Testis (tissue), 2 donors: ENCODE measurements around the gene PIGZ.

Source experiments
- CTCF ChIP-seq, 3 experiments: fragments of 450-650 bp in 2 of 3; fragments of 200-600 bp in 1 of 3; sonication (generic) in 1 of 3; IDR thresholded peaks; one replicate each; pipeline ENCODE4 v1.5.1; 2016 to 2019; ENCODE audit warnings: antibody characterized with exemption in 3 of 3, mild to moderate bottlenecking in 2 of 3, moderate library complexity in 1 of 3
- POLR2A ChIP-seq: fragments of 450-650 bp; IDR thresholded peaks from one replicate; pipeline ENCODE4 v1.6.1; 2017; ENCODE audit warnings: antibody characterized with exemption, mild to moderate bottlenecking, moderate library complexity

- TF ChIP-seq POLR2A = no peak
- no peak for TF ChIP-seq CTCF (IDR thresholded peaks at IDR 0.05)
Measured at GRCh38 chr3:196994056-196994455, 25.4 kb upstream of the PIGZ start.
